K562 (cell line): ENCODE measurements around the gene DYNLT5. TPM values are rescaled to one million over a fixed set of nuclear protein-coding genes. Genes with fewer than 3 reads are reported as not detected.

Source experiments
- ATAC-seq: fragments of 200-7000 bp; cut with Tn5 transposase; 3 replicates; pipeline ENCODE4 v1.9.1; 2020; ENCODE audit warnings: moderate library complexity
- BruUV-seq: library from RNA; stranded (reverse); fragments of 400-500 nt; replicated peaks from 2 replicates; lab custom pipeline; 2021; lab: Mats Ljungman, UMichigan
- CTCF ChIA-PET: fragments of 300-600 bp; formaldehyde crosslinking; extraction: SDS; loops from one replicate; lab custom pipeline; 2021; ENCODE audit warnings: low intra/inter-chr PET ratio; lab: Yijun Ruan, JAX
- POLR2A ChIA-PET: fragments of 300-600, 350-650 bp; sonication (Branson Sonifier 250); formaldehyde crosslinking; extraction: SDS; loops from one replicate; lab custom pipeline; 2021; ENCODE audit warnings: antibody characterized with exemption, inconsistent platforms; lab: Yijun Ruan, JAX
- DNase-seq, 4 experiments: peaks; one replicate each; pipeline versions ENCODE4 v3.0.0 to v3.0.0-alpha.2; 2011 to 2018; ENCODE audit warnings: low spot score in 3 of 4, mixed read lengths in 3 of 4; ENCODE audit errors: extremely low read depth in 1 of 4
- FAIRE-seq: peaks from 2 replicates; lab custom pipeline; 2011; peaks lifted over from hg19 to GRCh38; lab: Jason Lieb, UNC
- H2AFZ ChIP-seq: 2 replicates; pipeline ENCODE4 v1.6.0; 2011; ENCODE audit warnings: low read depth, low read length, control low read depth, inconsistent platforms
- H3K27ac ChIP-seq: fragments of 200-600 bp; 3 replicates; pipeline ENCODE4 v1.8.0; 2011; ENCODE audit warnings: low read depth, mild to moderate bottlenecking, control low read depth, inconsistent platforms, low read length, moderate library complexity, mixed read lengths; ENCODE audit errors: extremely low read depth
- H3K27me3 ChIP-seq, 2 experiments: fragments of 300-600 bp in 1 of 2; 2 replicates in 1 of 2; 3 replicates in 1 of 2; pipeline versions ENCODE4 v1.6.0 to v1.8.0; 2011; ENCODE audit warnings: inconsistent platforms in 2 of 2, low read length in 2 of 2, mild to moderate bottlenecking in 1 of 2, mixed read lengths in 1 of 2, moderate library complexity in 1 of 2; ENCODE audit not compliant: control insufficient read depth in 2 of 2, insufficient read depth in 2 of 2
- H3K36me3 ChIP-seq: fragments of 300-600 bp; 3 replicates; pipeline ENCODE4 v1.8.0; 2011; ENCODE audit warnings: mild to moderate bottlenecking, low read length, inconsistent platforms; ENCODE audit not compliant: control insufficient read depth, insufficient read depth
- H3K4me1 ChIP-seq, 2 experiments: fragments of 200-600 bp in 1 of 2; replicated peaks in 1 of 2; 2 replicates in 1 of 2; 3 replicates in 1 of 2; pipeline versions ENCODE4 v1.5.1 to v1.8.0; 2011; ENCODE audit warnings: inconsistent platforms in 2 of 2, low read length in 2 of 2, mild to moderate bottlenecking in 1 of 2, mixed read lengths in 1 of 2, moderate library complexity in 1 of 2; ENCODE audit not compliant: control insufficient read depth in 2 of 2, insufficient read depth in 2 of 2
- H3K4me2 ChIP-seq: 2 replicates; pipeline ENCODE4 v1.6.1; 2011; ENCODE audit warnings: low read length, control low read depth, inconsistent platforms, mixed read lengths; ENCODE audit not compliant: insufficient read depth
- H3K4me3 ChIP-seq: fragments of 200-600 bp; sonication (generic), shearing (Covaris generic); 2 replicates; pipeline ENCODE4 v1.5.1; 2016; ENCODE audit warnings: control low read depth, inconsistent platforms
- H3K79me2 ChIP-seq: fragments of 200-600 bp; 3 replicates; pipeline ENCODE4 v1.8.0; 2011; ENCODE audit warnings: low read length, inconsistent platforms; ENCODE audit not compliant: control insufficient read depth, insufficient read depth
- H3K9ac ChIP-seq, 2 experiments: 2 replicates each; pipeline versions ENCODE4 v1.6.0 to v1.6.1; 2011; ENCODE audit warnings: low read depth in 2 of 2, low read length in 2 of 2, control low read depth in 1 of 2, inconsistent platforms in 1 of 2, mild to moderate bottlenecking in 1 of 2, mixed read lengths in 1 of 2; ENCODE audit not compliant: insufficient read depth in 1 of 2
- H3K9me1 ChIP-seq: one replicate; pipeline ENCODE4 v1.6.0; 2011; ENCODE audit warnings: inconsistent platforms, mild to moderate bottlenecking, low read length, moderate library complexity; ENCODE audit not compliant: control insufficient read depth, insufficient read depth
- H3K9me3 ChIP-seq: replicated peaks from 2 replicates; pipeline ENCODE4 v1.5.1; 2011; ENCODE audit warnings: low read depth, low read length, inconsistent platforms; ENCODE audit not compliant: control insufficient read depth, insufficient read depth
- H4K20me1 ChIP-seq: replicated peaks from 2 replicates; pipeline ENCODE4 v1.6.1; 2011; ENCODE audit warnings: low read length, inconsistent platforms, mixed read lengths; ENCODE audit not compliant: control insufficient read depth, insufficient read depth
- BCLAF1 ChIP-seq, 2 experiments: fragments of 450-650 bp in 1 of 2; IDR thresholded peaks; 2 replicates each; pipeline ENCODE4 v1.6.1; 2011 to 2017; ENCODE audit warnings: low read depth in 2 of 2, antibody characterized with exemption in 1 of 2, borderline replicate concordance in 1 of 2, low read length in 1 of 2, mild to moderate bottlenecking in 1 of 2, mixed read lengths in 1 of 2; ENCODE audit not compliant: control insufficient read depth in 1 of 2
- MTA1 ChIP-seq: fragments of 450-650 bp; IDR thresholded peaks from 2 replicates; pipeline ENCODE4 v1.6.1; 2017; ENCODE audit warnings: borderline replicate concordance
- PKNOX1 ChIP-seq: fragments of 450-650 bp; IDR thresholded peaks from 2 replicates; pipeline ENCODE4 v1.6.1; 2016
- TSC22D4 ChIP-seq: fragments of 450-650 bp; IDR thresholded peaks from 2 replicates; pipeline ENCODE4 v1.6.1; 2016; ENCODE audit warnings: missing genetic modification characterization, missing biosample characterization, control low read depth
- WGBS: fragments of 100-300 bp; shearing (Covaris generic); methylation state at CpG from one replicate; pipeline ENCODE4 v1.1.6; 2016; ENCODE audit warnings: low coverage, mixed read lengths; ENCODE audit not compliant: insufficient coverage; ENCODE audit errors: missing lambda C conversion rate; 5-methylcytosine and 5-hydroxymethylcytosine counted together
- in situ Hi-C: fragments of 300-500 bp; cut with MboI; formaldehyde crosslinking; loops from 4 replicates; pipeline ENCODE4 v1.15.0; 2018; ENCODE audit warnings: inconsistent platforms, mixed read lengths
- intact Hi-C: fragments of 100-400 bp; cut with micrococcal nuclease; formaldehyde crosslinking; loops from 2 replicates; pipeline ENCODE4 v1.14.2; 2022
- polyA plus RNA-seq, 8 experiments: library from polyadenylated mRNA; depleted of rRNA in 4 of 8; stranded (reverse) in 5 of 8; unstranded in 3 of 8; fragments of >200 nt; fragmentation: Nextera tagmentation in 2 of 8; fragmentation: Illumina TruSeq in 1 of 8; extraction: Ambion mirVana in 2 of 8; extraction: Trizol in 1 of 8; gene quantifications; 2 replicates each; pipeline versions ENCODE4 v1.2.1 to v1.2.3, GENCODE V29; 2011 to 2014; ENCODE audit warnings: inconsistent platforms in 1 of 8, missing spikeins in 1 of 8
- total RNA-seq, 7 experiments: library from RNA; depleted of rRNA in 6 of 7; stranded (reverse); fragments of >200 nt in 6 of 7; fragmentation: Illumina TruSeq in 2 of 7; extraction: Trizol in 2 of 7; gene quantifications; 2 replicates each; pipeline versions ENCODE4 v1.2.1 to v1.2.3, GENCODE V29; 2011 to 2021; ENCODE audit warnings: low replicate concordance in 1 of 7

DYNLT5 gene
- total and polyA plus RNA-seq, 9 of the 15 experiments (the other 6 are each of a cell fraction or from before 2014, with no cell fraction given) = not detected

- H3K9ac ChIP-seq = no peak overlapping the region
- no peaks in the 10 kb centered on the region for H3K9me1 ChIP-seq
- H3K4me3 ChIP-seq = no peak overlapping the region
- no peaks in the 10 kb centered on the region for H3K27me3 ChIP-seq
- H3K36me3 ChIP-seq = no peaks in the 10 kb centered on the region
- ChIA-PET CTCF (no interaction called here), POLR2A (interaction anchor here (0.6 kb wide), 2 partner anchors 17 to 746 kb away, joined by 3 read pairs; no protein-coding TSS in a partner anchor)
- in situ Hi-C loops (no loop called here), intact Hi-C loops (no loop called here)
- H4K20me1 ChIP-seq = no peaks in the 10 kb centered on the region
- FAIRE-seq (no peak), ATAC-seq (no peak), DNase-seq (no peak)
- no peak overlapping the region for H3K4me2 ChIP-seq
- no peaks in the 10 kb centered on the region for H3K79me2 ChIP-seq
- no peak overlapping the region for H3K27ac ChIP-seq
- BruUV-seq = no TSS peak
- TF ChIP-seq TSC22D4 (tag) (no peak), PKNOX1 (no peak), MTA1 (no peak), BCLAF1 (IDR thresholded peaks at IDR 0.05; ENCODE audit: borderline replicate concordance in 1 of 2, control insufficient read depth in 1 of 2, low read depth in 2 of 2, low read length in 1 of 2) (no peak)
- 0 out of 2 replicates have a peak, but pooled peaks cover 2% of the 10 kb centered on the region for H3K9me3 ChIP-seq
- H3K4me1 ChIP-seq = peaks cover 8 to 14% of the 10 kb centered on the region in 2 experiments; a peak in 4 of 5 replicates
- 62% methylated on average over 17 of the region's 18 CpGs for WGBS
- no peak overlapping the region for H2AFZ ChIP-seq
Measured at GRCh38 chr1:66752671-66753371, 562 bp downstream of the DYNLT5 start.
